T-helper 22 cell (primary cell): ENCODE data around the gene NUTM2A.
"Not testable (repeated sequence)": the region's sequence is repeated elsewhere in the genome, so short reads cannot be mapped to it uniquely, and the experiment has no call there.

Source experiments
- DNase-seq: peaks from one replicate; pipeline ENCODE4 v3.0.0-alpha.2; 2020; ENCODE audit warnings: low read depth

The NUTM2A gene

DNA sequence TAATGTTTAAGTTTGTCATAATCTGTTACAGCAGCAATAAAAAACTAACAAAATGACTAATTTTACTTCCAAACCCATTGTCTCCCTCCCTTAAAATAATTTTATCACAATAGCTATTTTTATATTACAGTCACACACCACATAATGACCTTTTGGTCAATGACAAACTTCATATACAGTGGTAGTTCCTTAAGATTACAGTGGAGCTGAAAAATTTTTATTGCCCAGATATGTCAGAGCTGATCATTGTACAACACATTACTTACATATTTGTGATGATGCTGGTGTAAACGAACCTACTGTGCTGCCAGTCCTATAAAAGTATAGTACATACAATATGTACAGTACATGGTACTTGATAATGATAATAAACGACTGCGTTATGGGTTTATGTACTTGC, 22.1 kb downstream of the NUTM2A start:
- DNase-seq = not testable (repeated sequence)

DNA sequence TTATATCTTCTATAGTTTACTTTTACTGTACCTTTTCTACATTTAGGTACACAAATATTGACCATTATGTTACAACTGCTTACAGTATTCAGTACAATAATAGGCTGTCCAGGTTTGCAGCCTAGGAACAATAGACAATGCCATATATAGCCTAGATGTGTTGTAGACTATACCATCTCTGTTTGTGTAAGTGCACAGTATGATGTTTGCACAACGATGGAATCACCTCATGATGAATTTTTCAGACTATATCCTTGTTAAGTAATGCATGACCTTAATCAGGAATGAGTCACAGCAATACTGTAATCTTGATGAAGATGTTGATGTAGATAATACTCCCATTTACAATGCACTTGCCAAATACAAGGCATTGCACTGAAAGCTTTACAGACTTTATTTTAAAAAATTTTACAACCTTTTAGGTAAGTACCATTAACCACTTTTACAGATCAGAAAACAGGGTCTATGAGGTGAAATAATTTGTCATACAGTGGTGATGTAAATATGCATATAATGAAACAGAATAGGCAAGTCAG, 23.6 kb downstream of the NUTM2A start:
- DNase-seq = not testable (repeated sequence)

DNA sequence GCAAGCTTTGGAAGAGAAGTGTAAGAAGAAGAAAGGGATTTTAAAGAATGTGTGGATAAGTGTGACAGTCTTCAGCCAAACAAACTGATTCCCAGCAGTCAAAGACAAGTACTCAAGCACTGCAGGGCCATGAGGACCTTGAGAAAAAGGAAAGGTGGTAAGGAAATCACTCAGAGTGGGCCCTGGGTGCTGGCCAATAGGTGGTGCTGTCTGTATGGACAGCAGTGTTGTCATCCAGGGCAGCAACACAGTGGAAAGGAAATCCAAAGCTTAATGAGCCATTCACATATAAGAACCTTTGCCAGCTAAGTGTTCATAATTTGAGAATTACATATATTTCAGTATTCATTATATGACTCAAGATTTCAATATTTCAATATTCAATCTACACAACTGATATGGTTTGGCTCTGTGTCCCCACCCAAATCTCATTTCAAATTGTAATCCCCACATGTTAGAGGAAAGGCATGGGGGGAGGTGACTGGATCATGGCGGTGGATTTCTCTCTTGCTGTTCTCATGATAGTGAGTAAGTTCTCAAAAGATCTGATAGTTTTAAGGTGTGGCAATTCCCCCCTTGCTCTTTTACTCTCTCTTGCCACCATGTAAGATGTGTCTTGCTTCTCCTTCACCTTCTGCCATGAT, 55.6 kb downstream of the NUTM2A start:
- not testable (repeated sequence) for DNase-seq
